IPS-NIHi11 (cell line): ENCODE data around the gene CGB1.

Experiments used
- DNase-seq: peaks from one replicate; pipeline ENCODE4 v3.0.0; 2012; ENCODE audit warnings: mixed read lengths, low spot score

CGB1 gene

GRCh38 chr19:48993175-48994034, 43.3 kb downstream of the CGB1 start, which contains the start of the genes GYS1 and RUVBL2:
TSS of gene GYS1 (minus strand) at chr19:48993309. CDS start at chr19:48993112, 197 bp downstream.
TSS of gene RUVBL2 (plus strand) at chr19:48993887. CDS start at chr19:48993912, 25 bp downstream.
- peak; percentile 99 for DNase-seq

DNA sequence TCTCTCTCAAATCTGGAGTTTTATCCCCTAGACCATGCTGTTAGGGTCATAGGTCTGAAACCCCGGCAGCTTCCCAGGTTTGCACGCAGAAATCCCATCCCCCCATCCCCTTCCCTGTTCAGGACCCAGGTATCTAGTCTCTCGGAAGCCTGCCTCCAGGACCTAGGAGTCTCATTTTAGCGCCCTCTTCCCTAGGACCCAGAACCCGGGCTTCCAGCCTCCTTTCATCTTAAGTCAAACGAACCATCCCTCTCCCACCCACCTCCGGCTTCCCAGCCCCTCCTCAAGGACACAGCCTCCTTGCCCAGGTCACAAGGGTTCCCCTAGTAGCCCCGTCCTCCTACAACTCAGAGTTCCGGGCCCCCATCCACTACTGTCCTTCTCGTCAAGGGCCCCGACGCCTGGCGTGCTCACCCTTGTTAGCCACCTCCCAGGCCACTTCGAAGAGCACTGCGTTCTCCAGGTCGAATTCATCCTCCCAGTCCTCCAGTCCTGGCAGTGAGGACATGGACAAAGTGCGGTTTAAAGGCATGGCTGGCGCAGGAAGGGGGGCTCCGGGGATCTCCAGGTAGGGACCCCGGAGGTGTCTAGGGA, 44.0 kb downstream of the CGB1 start:
- DNase-seq: no peak

DNA sequence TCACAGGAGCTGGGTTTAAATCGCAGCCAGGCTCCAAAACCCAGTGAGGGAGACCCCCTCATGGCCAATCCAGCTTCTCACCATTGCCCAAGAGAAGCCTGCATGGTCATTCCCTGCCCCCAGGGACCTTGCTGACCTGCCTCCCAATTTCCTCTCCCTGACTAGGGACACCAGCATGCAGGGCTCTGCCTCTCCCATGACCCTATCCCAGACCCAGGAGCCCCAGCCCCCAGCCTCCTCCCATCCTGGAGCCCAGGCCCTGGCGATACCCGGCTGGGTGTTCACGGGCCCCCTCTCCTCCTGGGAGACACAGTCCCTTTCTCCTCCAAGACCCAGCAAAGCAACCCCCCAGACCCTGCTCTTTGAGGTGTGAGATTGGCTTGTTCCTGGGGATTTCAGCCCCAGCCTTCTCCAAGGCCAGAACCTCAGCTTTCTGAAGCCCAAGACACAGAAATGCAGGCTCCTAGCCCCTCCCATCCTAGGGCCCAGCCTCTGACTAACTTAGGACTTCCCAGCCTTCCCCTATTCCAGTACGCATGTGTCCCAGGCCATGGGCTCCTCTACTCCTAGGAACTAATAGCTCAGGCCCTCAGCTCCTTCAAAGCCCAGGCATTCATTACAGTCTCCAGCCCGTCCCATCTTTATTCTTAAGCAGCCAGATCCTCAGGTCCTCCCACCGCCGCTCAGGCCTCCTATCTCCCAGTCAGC, 44.7 kb downstream of the CGB1 start:
- DNase-seq: peak; percentile 71

DNA sequence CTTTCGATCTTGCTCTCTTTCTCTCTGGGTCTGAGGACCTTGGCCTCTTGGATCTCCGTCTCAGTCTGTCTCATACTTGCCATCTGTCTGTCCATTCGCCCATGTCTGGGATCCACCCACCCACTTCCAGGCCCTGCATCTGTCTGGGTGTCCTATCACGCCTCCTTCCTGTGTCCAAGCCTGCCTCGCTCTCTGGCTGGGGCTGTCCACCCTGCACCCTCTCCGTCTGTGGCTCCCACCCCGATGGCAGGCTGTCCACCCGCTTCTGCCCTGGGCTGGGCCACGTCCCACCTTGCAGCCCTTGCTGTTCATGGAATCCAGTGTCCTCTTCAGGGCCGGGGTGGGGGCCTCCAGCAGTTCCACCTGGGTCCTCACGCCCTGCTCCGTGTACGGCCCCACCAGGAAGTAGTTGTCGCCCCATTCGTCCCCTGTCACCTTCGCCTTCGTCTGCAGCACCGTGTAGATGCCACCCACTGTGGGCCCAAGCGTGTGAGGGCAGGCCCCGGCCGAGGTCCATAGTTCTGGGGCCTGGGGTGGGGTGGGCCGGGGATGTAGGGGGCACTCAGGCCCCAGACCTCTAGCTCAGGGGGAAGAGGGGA, 45.6 kb downstream of the CGB1 start:
- DNase-seq: no peak

DNA sequence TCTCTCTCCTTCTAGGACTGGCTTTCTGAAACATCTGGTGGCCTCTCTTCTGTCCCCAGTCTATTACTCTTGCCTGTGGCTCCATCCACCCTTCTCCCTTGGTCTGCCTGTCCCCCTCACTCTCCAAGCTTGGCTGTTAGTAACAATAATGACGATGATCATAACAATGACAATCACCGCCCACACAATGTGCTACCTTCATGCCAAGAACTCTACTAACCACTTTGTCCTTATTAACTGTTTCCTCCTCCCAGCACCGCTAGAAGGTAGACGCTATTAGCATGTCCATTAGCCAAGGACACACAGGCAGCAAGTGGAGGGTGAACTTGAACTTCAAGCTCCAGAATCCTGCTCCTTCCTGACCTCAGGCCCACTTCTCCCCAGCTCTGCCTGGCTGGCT, 46.3 kb downstream of the CGB1 start:
- no peak for DNase-seq

GRCh38 chr19:48989701-48990291, 46.9 kb downstream of the CGB1 start:
- no peak for DNase-seq

DNA sequence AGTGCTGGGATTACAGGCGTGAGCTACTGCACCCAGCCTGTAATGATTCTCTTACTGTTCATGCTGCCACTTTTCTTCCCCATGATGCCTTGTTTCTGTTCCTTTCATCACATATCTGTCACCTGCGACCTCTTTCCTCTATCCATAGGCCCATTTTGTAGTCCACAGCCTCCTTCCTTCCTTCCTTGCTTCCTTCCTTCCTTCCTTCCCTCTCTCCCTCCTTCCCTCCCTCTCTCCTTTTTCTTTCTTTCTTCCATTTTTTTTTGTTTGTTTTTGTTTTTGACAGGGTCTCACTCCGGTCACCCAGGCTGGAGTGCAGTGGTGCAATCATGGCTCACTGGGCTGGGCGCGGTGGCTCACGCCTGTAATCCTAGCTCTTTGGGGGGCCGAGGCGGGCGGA, 47.8 kb downstream of the CGB1 start:
- no peak for DNase-seq

DNA sequence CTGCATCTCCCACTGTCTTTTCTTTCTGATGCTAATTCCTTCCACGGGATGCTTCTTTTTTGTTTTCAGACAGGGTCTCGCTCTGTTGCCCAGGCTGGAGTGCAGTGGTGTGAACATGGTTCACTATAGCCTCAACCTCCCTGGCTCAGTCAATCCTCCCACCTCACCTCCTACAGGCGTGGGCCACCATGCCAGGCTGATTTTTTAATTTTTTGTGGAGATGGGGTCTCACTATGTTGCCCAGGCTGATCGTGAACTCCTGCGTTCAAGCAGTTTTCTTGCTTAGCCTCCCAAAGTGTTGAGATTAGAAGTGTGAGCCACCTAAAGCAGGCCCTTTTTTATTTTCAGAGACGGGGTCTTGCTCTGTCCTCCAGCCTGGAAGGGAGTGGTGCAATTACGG, 48.4 kb downstream of the CGB1 start:
- DNase-seq: no peak

DNA sequence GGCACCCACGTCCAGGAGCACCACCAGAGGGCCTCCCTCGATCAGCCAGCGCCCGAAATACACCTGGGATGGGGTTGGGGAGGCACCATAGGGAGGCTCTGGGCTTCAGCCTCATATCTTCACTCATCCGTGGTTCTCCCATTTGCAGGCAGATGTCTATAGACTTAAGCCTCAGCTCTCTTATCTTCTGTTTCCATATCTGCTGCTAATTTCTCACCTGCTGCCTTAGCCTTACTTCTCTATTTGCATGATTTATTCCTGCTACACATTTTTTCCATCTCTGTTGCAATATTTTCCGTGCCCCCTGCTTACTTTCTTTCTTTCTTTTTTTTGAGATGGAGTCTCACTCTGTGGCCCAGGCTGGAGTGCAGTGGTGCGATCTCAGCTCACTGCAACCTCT, 49.4 kb downstream of the CGB1 start:
- no peak for DNase-seq

DNA sequence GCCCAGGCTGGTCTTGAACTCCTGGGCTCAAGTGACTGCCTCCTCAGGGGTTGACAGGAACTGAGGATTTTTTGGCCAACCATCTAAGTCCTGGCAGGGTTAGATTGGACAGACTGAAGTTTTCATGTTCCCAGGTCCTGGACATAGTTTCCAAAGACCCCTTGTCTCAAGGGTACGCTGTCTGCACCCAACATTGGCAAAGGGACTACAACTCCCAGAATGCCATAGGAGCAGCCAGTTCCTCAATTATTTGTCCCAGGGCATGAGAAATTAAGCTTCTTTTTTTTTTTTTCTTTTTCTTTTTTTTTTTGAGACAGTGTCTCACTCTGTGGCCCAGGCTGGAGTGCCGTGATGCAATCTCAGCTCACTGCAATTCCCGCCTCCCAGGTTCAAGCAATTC, 50.5 kb downstream of the CGB1 start:
- no peak for DNase-seq

- no peak for DNase-seq
Measured at GRCh38 chr19:48985711-48986110, 51.0 kb downstream of the CGB1 start.
